HG02981 (cell line): ENCODE results near the gene PDIA5.
"Not testable (repeated sequence)": the region's sequence is repeated elsewhere in the genome, so short reads cannot be mapped to it uniquely, and the experiment has no call there.

Experiments used
- ATAC-seq: cut with Tn5 transposase; IDR thresholded peaks from one replicate; pipeline ENCODE4 v1.9.1; 2021; ENCODE audit warnings: mild to moderate bottlenecking, moderate library complexity; ENCODE audit not compliant: unreplicated experiment

Gene PDIA5

GRCh38 chr3:123112232-123112631 is 45.4 kb downstream of the PDIA5 start:
- ATAC-seq: no peak

DNA sequence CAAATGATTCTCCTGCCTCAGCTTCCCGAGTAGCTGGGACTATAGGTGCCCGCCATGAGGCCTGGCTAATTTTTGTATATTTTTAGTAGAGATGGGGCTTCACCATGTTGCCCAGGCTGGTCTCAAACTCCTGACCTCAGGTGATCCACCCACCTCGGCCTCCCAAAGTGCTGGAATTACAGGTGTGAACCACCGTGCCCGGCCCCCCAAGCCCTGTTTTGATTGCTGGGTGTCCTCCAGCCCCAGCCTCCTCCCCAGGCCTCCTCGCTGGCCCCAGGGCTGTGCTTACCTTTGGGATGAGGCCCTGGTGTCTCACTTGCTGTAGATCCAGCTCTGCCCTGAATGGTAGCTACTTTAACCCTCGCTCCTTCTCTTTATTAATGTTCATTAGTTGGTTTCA is 45.8 kb downstream of the PDIA5 start:
- ATAC-seq: not testable (repeated sequence)

- no peak for ATAC-seq
These were observed 47.1 kb downstream of the PDIA5 start for GRCh38 chr3:123113889-123114450.

GRCh38 chr3:123116116-123116515 is 49.3 kb downstream of the PDIA5 start:
- no peak for ATAC-seq

- ATAC-seq: no peak
These were observed 52.6 kb downstream of the PDIA5 start for GRCh38 chr3:123119388-123119787.

GRCh38 chr3:123119802-123120201 is 53.0 kb downstream of the PDIA5 start:
- ATAC-seq: no peak

DNA sequence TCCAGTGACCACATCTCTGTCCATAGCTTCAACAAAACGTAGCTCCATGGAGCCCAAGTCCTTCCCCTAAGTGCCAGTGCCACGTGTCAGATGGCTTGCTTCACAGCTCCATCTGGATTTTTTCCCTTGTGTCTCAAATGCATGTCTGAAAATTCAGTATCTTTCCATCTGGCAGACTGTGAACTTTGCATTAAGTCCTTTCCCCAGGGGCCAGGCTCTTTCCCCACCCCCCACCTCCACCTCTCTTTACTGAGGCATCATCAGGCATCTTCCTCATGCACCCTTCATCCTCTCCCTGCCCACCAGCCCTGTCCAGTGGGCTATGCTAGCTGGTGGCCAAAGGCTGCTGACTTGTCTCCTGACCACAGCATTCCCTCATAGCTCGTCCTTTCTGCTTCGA is 53.7 kb downstream of the PDIA5 start:
- ATAC-seq: no peak

DNA sequence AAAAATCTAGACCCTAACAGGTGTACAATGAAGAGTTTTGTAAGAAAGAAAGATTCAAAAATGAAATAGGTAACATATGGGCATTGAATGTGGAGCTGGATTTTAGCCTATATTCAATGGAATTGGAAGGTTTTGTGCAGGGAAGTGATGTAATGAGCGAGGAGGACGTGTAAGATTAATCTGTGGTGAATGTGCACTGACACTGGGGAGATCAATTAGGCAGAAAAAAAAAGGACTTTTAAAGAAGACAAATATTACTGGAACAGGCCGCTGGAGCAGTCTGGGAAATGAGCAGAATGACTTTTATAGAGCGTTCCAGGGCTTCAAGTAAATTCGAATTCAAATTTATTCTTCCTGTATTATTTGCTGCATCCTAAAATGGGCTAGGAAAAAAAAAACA is 55.2 kb downstream of the PDIA5 start:
- ATAC-seq: no peak

- ATAC-seq: no peak
These were observed 55.9 kb downstream of the PDIA5 start for GRCh38 chr3:123122525-123123315.

- ATAC-seq: no peak
These were observed 57.1 kb downstream of the PDIA5 start for GRCh38 chr3:123123716-123124616.

- ATAC-seq: no peak
These were observed 58.1 kb downstream of the PDIA5 start for GRCh38 chr3:123124971-123125370.

- no peak for ATAC-seq
These were observed 59.2 kb downstream of the PDIA5 start for GRCh38 chr3:123126031-123126430.

GRCh38 chr3:123126653-123127052 is 59.8 kb downstream of the PDIA5 start:
- no peak for ATAC-seq

DNA sequence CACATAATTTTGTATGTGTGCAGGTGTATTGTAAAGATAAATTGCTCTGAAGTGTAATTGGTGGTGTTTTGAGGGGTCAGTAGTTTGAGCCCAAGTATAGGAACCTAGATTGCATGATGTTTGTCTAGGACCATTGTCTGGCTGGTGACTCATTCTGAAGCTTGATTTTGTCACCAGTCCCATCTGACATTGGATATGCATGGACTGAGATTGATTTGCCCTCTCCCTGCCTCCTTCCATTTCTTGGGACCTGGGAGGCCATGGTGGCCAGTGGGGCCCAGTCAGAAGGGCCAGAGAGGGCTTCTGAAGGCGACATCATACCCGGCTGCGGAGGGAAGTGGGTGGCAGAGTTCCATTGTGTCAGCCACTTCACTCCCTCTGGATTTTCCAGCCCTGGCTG is 62.3 kb downstream of the PDIA5 start:
- no peak for ATAC-seq

DNA sequence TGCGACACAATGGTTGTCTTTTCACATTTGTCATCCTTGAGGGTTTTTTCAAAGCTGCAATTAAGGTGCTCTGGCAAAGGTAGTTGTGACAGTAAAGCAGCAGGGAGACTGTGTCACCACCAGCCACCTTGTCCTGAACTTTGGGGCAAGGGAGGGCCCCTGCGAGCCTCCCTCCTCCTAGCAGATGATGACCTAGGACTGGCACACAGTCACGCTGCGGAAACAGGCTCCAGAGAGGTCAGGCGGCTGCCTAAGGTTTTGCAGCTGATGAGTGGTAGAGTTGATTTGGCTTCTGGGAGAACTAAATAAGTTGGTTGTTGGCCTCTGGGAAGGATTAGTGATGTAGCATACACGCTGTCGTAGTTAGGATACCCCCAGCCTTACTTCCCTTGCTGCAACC is 62.7 kb downstream of the PDIA5 start:
- ATAC-seq: no peak

GRCh38 chr3:123130079-123130750 is 63.4 kb downstream of the PDIA5 start:
- ATAC-seq: no peak

DNA sequence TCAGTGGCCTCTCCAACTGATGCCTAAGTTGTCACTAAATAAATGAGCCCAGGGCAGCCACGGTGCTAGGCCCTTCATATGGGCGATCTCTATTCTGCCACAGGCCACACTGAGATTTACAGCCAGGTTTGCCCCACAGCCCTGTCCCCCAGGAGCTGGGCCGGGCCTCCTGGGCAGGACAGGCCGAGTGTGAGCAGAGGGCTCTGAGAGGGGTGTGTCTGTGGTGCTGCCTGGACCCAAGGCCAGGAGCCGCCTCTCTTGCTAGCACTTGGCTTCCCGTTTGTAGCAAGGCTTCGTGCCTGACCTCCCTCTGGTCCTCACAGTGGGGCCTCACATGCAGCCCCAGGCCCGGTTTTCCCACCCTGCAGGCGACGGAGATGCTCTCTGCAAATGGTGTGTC is 67.8 kb downstream of the PDIA5 start:
- ATAC-seq: no peak

DNA sequence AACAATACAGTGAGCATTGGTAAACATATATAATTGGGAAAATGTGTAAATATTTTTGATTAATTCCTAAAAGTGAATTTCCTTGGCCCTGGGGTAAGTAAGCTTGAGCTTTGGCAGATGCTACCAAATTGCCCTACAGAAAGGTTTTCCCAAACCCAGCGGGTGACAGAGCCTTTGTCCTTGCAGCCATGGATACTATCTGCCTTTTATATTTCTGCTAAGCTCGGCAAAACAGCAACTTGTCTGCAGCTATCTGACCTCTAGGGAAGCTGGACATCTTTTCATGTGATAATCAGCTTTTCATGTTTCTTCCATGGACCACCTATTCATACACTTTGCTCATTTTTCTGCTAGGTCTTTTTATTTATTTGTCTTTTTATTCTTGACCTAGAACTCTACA is 70.2 kb downstream of the PDIA5 start:
- no peak for ATAC-seq

DNA sequence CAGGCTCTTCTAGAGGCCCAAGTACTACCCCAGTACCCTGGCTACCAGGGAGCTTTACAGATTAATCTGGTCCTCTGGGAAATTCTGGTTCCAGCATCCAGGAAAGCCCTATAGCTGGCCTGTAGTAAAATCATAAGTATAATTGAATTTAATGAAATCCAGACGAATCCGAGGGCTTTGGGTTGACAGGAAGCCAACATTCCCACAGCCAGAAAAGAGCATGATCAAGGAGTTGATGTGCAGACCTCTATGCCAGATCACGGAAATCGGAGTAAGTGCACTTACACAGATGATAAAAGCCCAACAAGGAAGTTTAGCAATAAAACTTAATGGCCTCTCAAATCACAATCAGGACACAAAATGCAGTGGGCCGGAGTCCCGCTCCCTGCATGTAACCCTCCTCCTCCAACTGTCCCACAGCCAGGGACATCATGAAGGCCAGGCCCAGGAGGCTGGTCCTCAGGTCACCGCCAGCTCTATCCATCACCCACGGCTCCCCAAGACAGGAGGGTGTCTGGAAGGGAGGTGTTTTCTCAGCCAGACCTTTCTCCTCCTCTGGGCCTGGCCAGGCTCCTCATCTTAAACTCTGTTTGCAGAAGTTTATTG is 72.1 kb downstream of the PDIA5 start:
- no peak for ATAC-seq

GRCh38 chr3:123139522-123139921 is 72.7 kb downstream of the PDIA5 start:
- ATAC-seq: no peak

GRCh38 chr3:123140550-123140949 is 73.7 kb downstream of the PDIA5 start:
- ATAC-seq: no peak
